PC-9 (cell line): Measurements from ENCODE around the gene SGSH. TPM values are rescaled to one million over a fixed set of nuclear protein-coding genes. Genes with fewer than 3 reads are reported as not detected.

Experiments used
- BruUV-seq: library from RNA; stranded (reverse); fragments of 400-500 nt; replicated peaks from 2 replicates; lab custom pipeline; 2021; lab: Mats Ljungman, UMichigan
- CTCF ChIA-PET: fragments of 300-600 bp; sonication (Branson Sonifier 250); formaldehyde crosslinking; loops from one replicate; lab custom pipeline; 2022; ENCODE audit warnings: antibody characterized with exemption; lab: Charles Lee
- POLR2A ChIA-PET: fragments of 300-600 bp; sonication (Branson Sonifier 250); formaldehyde crosslinking; loops from one replicate; lab custom pipeline; 2022; ENCODE audit warnings: antibody characterized with exemption; ENCODE audit not compliant: unreplicated experiment; lab: Charles Lee
- DNase-seq, 2 experiments: peaks; one replicate each; pipeline versions ENCODE4 v3.0.0 to v3.0.0-alpha.2; 2015 to 2022; ENCODE audit warnings: mixed read lengths in 1 of 2
- H2AFZ ChIP-seq: fragments of 200-600 bp; sonication (generic); 2 replicates; pipeline ENCODE4 v1.8.1; 2017; ENCODE audit warnings: antibody characterized with exemption
- H3F3A ChIP-seq: fragments of 200-600 bp; sonication (generic); 2 replicates; pipeline ENCODE4 v1.8.1; 2017; ENCODE audit warnings: antibody characterized with exemption, mild to moderate bottlenecking, low read depth; ENCODE audit not compliant: insufficient read depth
- H3K27ac ChIP-seq: fragments of 200-600 bp; sonication (generic); 2 replicates; pipeline ENCODE4 v1.6.1; 2016; ENCODE audit warnings: mixed run types
- H3K27me3 ChIP-seq: fragments of 200-600 bp; sonication (generic); 2 replicates; pipeline ENCODE4 v1.6.1; 2016; ENCODE audit warnings: low read depth, mixed run types; ENCODE audit not compliant: insufficient read depth
- H3K36me3 ChIP-seq: fragments of 200-600 bp; sonication (generic); 2 replicates; pipeline ENCODE4 v1.6.1; 2016; ENCODE audit warnings: low read depth, mixed run types
- H3K4me1 ChIP-seq: fragments of 200-600 bp; sonication (generic); replicated peaks from 2 replicates; pipeline ENCODE4 v1.6.1; 2016; ENCODE audit warnings: mixed run types; ENCODE audit not compliant: insufficient read depth
- H3K4me2 ChIP-seq: fragments of 200-600 bp; sonication (generic); 2 replicates; pipeline ENCODE4 v1.6.1; 2017; ENCODE audit warnings: mixed run types
- H3K4me3 ChIP-seq: fragments of 200-600 bp; sonication (generic); 2 replicates; pipeline ENCODE4 v1.6.1; 2016; ENCODE audit warnings: mixed run types
- H3K79me2 ChIP-seq: fragments of 200-600 bp; sonication (generic); 2 replicates; pipeline ENCODE4 v1.6.1; 2017; ENCODE audit warnings: low read depth, mixed run types
- H3K9me2 ChIP-seq: fragments of 200-600 bp; sonication (generic); 2 replicates; pipeline ENCODE4 v1.8.1; 2017; ENCODE audit warnings: mild to moderate bottlenecking; ENCODE audit not compliant: insufficient read depth
- H3K9me3 ChIP-seq: fragments of 200-600 bp; sonication (generic); 2 replicates; pipeline ENCODE4 v1.8.1; 2016; ENCODE audit warnings: low read depth; ENCODE audit not compliant: insufficient read depth
- H4K20me1 ChIP-seq: fragments of 200-600 bp; sonication (generic); 2 replicates; pipeline ENCODE4 v1.8.1; 2017; ENCODE audit not compliant: insufficient read depth
- CTCF ChIP-seq: fragments of 200-600 bp; sonication (generic); conservative IDR thresholded peaks from 2 replicates; pipeline ENCODE4 v1.6.1; 2017; ENCODE audit warnings: mixed run types, antibody characterized with exemption, mild to moderate bottlenecking, moderate library complexity
- EZH2 ChIP-seq: fragments of 200-600 bp; sonication (generic); IDR thresholded peaks from 2 replicates; pipeline ENCODE4 v1.8.0; 2017; ENCODE audit warnings: antibody characterized with exemption, low read depth
- intact Hi-C: fragments of 100-400 bp; cut with micrococcal nuclease; formaldehyde crosslinking; loops from one replicate; pipeline ENCODE4 v1.10.0; 2022; ENCODE audit not compliant: unreplicated experiment
- total RNA-seq: library from RNA; stranded (reverse); gene quantifications from 2 replicates; pipeline ENCODE4 v1.2.3, GENCODE V29; 2021

The SGSH gene
- total RNA-seq, 1 experiment from 2014 or later = 28.4 TPM

- Histone ChIP-seq H3K79me2 (no peaks in the 10 kb centered on the region), H2AFZ (no peak overlapping the region), H3K4me1 (peaks cover 6% of the 10 kb centered on the region; the same call in 1 of the 2 replicates), H3F3A (no peaks in the 10 kb centered on the region), H3K4me2 (no peak overlapping the region), H3K36me3 (no peaks in the 10 kb centered on the region), H3K9me3 (no peaks in the 10 kb centered on the region), H4K20me1 (no peaks in the 10 kb centered on the region; the same call in 1 of the 2 replicates), H3K4me3 (no peak overlapping the region), H3K27ac (no peak overlapping the region), H3K27me3 (no peaks in the 10 kb centered on the region), H3K9me2 (no peaks in the 10 kb centered on the region)
- ChIA-PET POLR2A (no interaction called here), CTCF (no interaction called here)
- no TSS peak for BruUV-seq
- intact Hi-C loops = no loop called here
- TF ChIP-seq EZH2 (no peak), CTCF (no peak)
- DNase-seq = no peak
Observed at GRCh38 chr17:80222376-80223141, 2.4 kb upstream of the SGSH start.

GRCh38 chr17:80221351-80222105 lies 1.4 kb upstream of the SGSH start:
- no peaks in the 10 kb centered on the region for H3K36me3 ChIP-seq
- peaks cover 6% of the 10 kb centered on the region; the same call in 1 of the 2 replicates for H3K4me1 ChIP-seq
- DNase-seq = no peak
- CTCF ChIA-PET = no interaction called here
- H3K27ac ChIP-seq = no peak overlapping the region
- H3K4me2 ChIP-seq = no peak overlapping the region
- no peaks in the 10 kb centered on the region for H3K27me3 ChIP-seq
- intact Hi-C loops = no loop called here
- H3F3A ChIP-seq = no peaks in the 10 kb centered on the region
- no peaks in the 10 kb centered on the region; the same call in 1 of the 2 replicates for H4K20me1 ChIP-seq
- TSS peak; percentile 26 for BruUV-seq
- H3K79me2 ChIP-seq = no peaks in the 10 kb centered on the region
- no peak overlapping the region for H2AFZ ChIP-seq
- H3K9me3 ChIP-seq = no peaks in the 10 kb centered on the region
- no peak overlapping the region for H3K4me3 ChIP-seq
- TF ChIP-seq CTCF (no peak), EZH2 (no peak)
- no peaks in the 10 kb centered on the region for H3K9me2 ChIP-seq
- POLR2A ChIA-PET = no interaction called here

- no peaks in the 10 kb centered on the region for H3F3A ChIP-seq
- H3K9me3 ChIP-seq = no peaks in the 10 kb centered on the region
- intact Hi-C loops = loop anchor here (1.0 kb wide), 1 partner anchor 34 kb away; no protein-coding TSS in a partner anchor
- peaks cover 6% of the 10 kb centered on the region; the same call in 1 of the 2 replicates for H3K4me1 ChIP-seq
- H3K4me2 ChIP-seq = peak overlapping the region; percentile 96
- no peak for DNase-seq
- no peaks in the 10 kb centered on the region for H3K79me2 ChIP-seq
- 0 out of 2 replicates have a peak overlapping the region, but pooled peaks have one; percentile 80 for H2AFZ ChIP-seq
- ChIA-PET CTCF (no interaction called here), POLR2A (interaction anchor here (0.5 kb wide), 1 partner anchor 8 kb away, joined by 4 read pairs; no protein-coding TSS in a partner anchor)
- no peaks in the 10 kb centered on the region; the same call in 1 of the 2 replicates for H4K20me1 ChIP-seq
- H3K27ac ChIP-seq = no peak overlapping the region
- no TSS peak for BruUV-seq
- H3K9me2 ChIP-seq = no peaks in the 10 kb centered on the region
- TF ChIP-seq CTCF = no peak
- TF ChIP-seq EZH2 = no peak
- H3K27me3 ChIP-seq = no peaks in the 10 kb centered on the region
- H3K36me3 ChIP-seq = no peaks in the 10 kb centered on the region
- peak overlapping the region; percentile 71; the same call in 1 of the 2 replicates for H3K4me3 ChIP-seq
Observed at GRCh38 chr17:80220736-80221215, 643 bp upstream of the SGSH start.
